IMR-90 (cell line): ENCODE results near the gene STAMBPL1. TPM values are rescaled to one million over a fixed set of nuclear protein-coding genes. Genes with fewer than 3 reads are reported as not detected.
A peak's percentile ranks its signal among the peaks of the same experiment; 100 is the strongest.

Experiments
- ATAC-seq: fragments of 200-7000 bp; cut with Tn5 transposase; 2 replicates; pipeline ENCODE4 v1.9.1; 2020; ENCODE audit warnings: low read depth, mild to moderate bottlenecking, moderate library complexity
- BruUV-seq: library from RNA; stranded (reverse); fragments of 400-500 nt; replicated peaks from 2 replicates; lab custom pipeline; 2021; lab: Mats Ljungman, UMichigan
- CTCF ChIA-PET: fragments of 300-600 bp; formaldehyde crosslinking; extraction: SDS; loops from one replicate; lab custom pipeline; 2021; ENCODE audit warnings: antibody characterized with exemption; lab: Yijun Ruan, JAX
- POLR2A ChIA-PET: fragments of 300-600 bp; sonication (Branson Sonifier 250); formaldehyde crosslinking; loops from one replicate; lab custom pipeline; 2022; ENCODE audit warnings: antibody characterized with exemption; ENCODE audit not compliant: unreplicated experiment; lab: Charles Lee
- DNase-seq: peaks from one replicate; pipeline ENCODE4 v3.0.0; 2013
- H2AFZ ChIP-seq: replicated peaks from 2 replicates; pipeline ENCODE3; 2013; ENCODE audit warnings: low read length, mild to moderate bottlenecking; ENCODE audit not compliant: poor library complexity
- H2AK5ac ChIP-seq: 2 replicates; pipeline ENCODE4 v1.6.1; 2013; ENCODE audit warnings: low read depth, low read length, inconsistent platforms
- H2AK9ac ChIP-seq: replicated peaks from 2 replicates; pipeline ENCODE3; 2013; ENCODE audit warnings: mild to moderate bottlenecking, low read depth, low read length, moderate library complexity; ENCODE audit not compliant: poor library complexity
- H2BK120ac ChIP-seq: 2 replicates; pipeline ENCODE4 v1.6.1; 2013; ENCODE audit warnings: low read depth, low read length, inconsistent platforms
- H2BK15ac ChIP-seq: 3 replicates; pipeline ENCODE4 v1.6.1; 2013; ENCODE audit warnings: low read depth, low read length, inconsistent platforms
- H2BK20ac ChIP-seq: 2 replicates; pipeline ENCODE4 v1.6.1; 2013; ENCODE audit warnings: low read depth, mild to moderate bottlenecking, inconsistent platforms, low read length, moderate library complexity
- H2BK5ac ChIP-seq: 2 replicates; pipeline ENCODE4 v1.6.1; 2013; ENCODE audit warnings: mild to moderate bottlenecking, low read depth, low read length, inconsistent platforms; ENCODE audit not compliant: poor library complexity, severe bottlenecking
- H3K14ac ChIP-seq: replicated peaks from 2 replicates; pipeline ENCODE4 v1.6.1; 2013; ENCODE audit warnings: low read depth, low read length, inconsistent platforms
- H3K18ac ChIP-seq: 2 replicates; pipeline ENCODE4 v1.6.1; 2013; ENCODE audit warnings: low read depth, low read length, control low read depth
- H3K23ac ChIP-seq: 2 replicates; pipeline ENCODE4 v1.6.1; 2013; ENCODE audit warnings: low read depth, low read length, inconsistent platforms
- H3K27ac ChIP-seq: 2 replicates; pipeline ENCODE4 v1.5.1; 2013; ENCODE audit warnings: mild to moderate bottlenecking, control low read depth, low read length; ENCODE audit not compliant: insufficient read depth
- H3K27me3 ChIP-seq: 2 replicates; pipeline ENCODE4 v1.6.1; 2013; ENCODE audit warnings: low read length; ENCODE audit not compliant: control insufficient read depth, insufficient read depth
- H3K36me3 ChIP-seq: 2 replicates; pipeline ENCODE4 v1.6.1; 2013; ENCODE audit warnings: low read length, mixed read lengths; ENCODE audit not compliant: control insufficient read depth, insufficient read depth
- H3K4ac ChIP-seq: 2 replicates; pipeline ENCODE4 v1.6.1; 2013; ENCODE audit warnings: low read depth, low read length, inconsistent platforms
- H3K4me1 ChIP-seq: 2 replicates; pipeline ENCODE4 v1.6.1; 2013; ENCODE audit warnings: low read length, mixed read lengths; ENCODE audit not compliant: control insufficient read depth, insufficient read depth
- H3K4me2 ChIP-seq: 2 replicates; pipeline ENCODE4 v1.6.1; 2013; ENCODE audit warnings: low read depth, mild to moderate bottlenecking, control low read depth, low read length, moderate library complexity
- H3K4me3 ChIP-seq: 2 replicates; pipeline ENCODE4 v1.5.1; 2013; ENCODE audit warnings: low read depth, mild to moderate bottlenecking, control low read depth, low read length, moderate library complexity; ENCODE audit not compliant: insufficient read depth
- H3K56ac ChIP-seq: 2 replicates; pipeline ENCODE4 v1.6.1; 2013; ENCODE audit warnings: low read length, inconsistent platforms; ENCODE audit not compliant: insufficient read depth; ENCODE audit errors: extremely low read depth
- H3K79me1 ChIP-seq, 2 experiments: 2 replicates each; pipeline ENCODE4 v1.6.1; 2013; ENCODE audit warnings: low read length in 2 of 2, inconsistent platforms in 1 of 2, low read depth in 1 of 2
- H3K9ac ChIP-seq: 2 replicates; pipeline ENCODE4 v1.6.1; 2013; ENCODE audit warnings: low read depth, low read length, control low read depth
- H3K9me1 ChIP-seq: 2 replicates; pipeline ENCODE4 v1.6.1; 2013; ENCODE audit warnings: low read length, inconsistent platforms; ENCODE audit not compliant: insufficient read depth
- H3K9me3 ChIP-seq: 2 replicates; pipeline ENCODE4 v1.6.1; 2013; ENCODE audit warnings: low read length; ENCODE audit not compliant: control insufficient read depth, insufficient read depth
- H4K20me1 ChIP-seq: 2 replicates; pipeline ENCODE4 v1.6.1; 2013; ENCODE audit warnings: low read length, inconsistent platforms; ENCODE audit not compliant: insufficient read depth
- H4K5ac ChIP-seq: 2 replicates; pipeline ENCODE4 v1.6.1; 2013; ENCODE audit warnings: mild to moderate bottlenecking, low read depth, low read length, control low read depth
- H4K8ac ChIP-seq, 2 experiments: 2 replicates each; pipeline ENCODE4 v1.6.1; 2013; ENCODE audit warnings: low read depth in 2 of 2, low read length in 2 of 2, control low read depth in 1 of 2, inconsistent platforms in 1 of 2
- H4K91ac ChIP-seq: 2 replicates; pipeline ENCODE4 v1.6.1; 2013; ENCODE audit warnings: low read depth, low read length, inconsistent platforms; ENCODE audit not compliant: insufficient read depth
- BHLHE40 ChIP-seq: fragments of 150-350 bp; IDR thresholded peaks from 2 replicates; pipeline ENCODE4 v1.6.1; 2016; ENCODE audit warnings: mild to moderate bottlenecking, low read depth, low read length
- CEBPB ChIP-seq: IDR thresholded peaks from 2 replicates; pipeline ENCODE4 v1.6.1; 2012; ENCODE audit warnings: low read depth, low read length, improper control_type of control experiment
- CHD1 ChIP-seq: IDR thresholded peaks from 2 replicates; pipeline ENCODE4 v1.6.1; 2012; ENCODE audit warnings: low read depth, low read length, improper control_type of control experiment
- MAFK ChIP-seq: IDR thresholded peaks from 2 replicates; pipeline ENCODE4 v1.6.1; 2012; ENCODE audit warnings: low read depth, low read length, improper control_type of control experiment
- POLR2A ChIP-seq: IDR thresholded peaks from 2 replicates; pipeline ENCODE4 v1.6.1; 2012; ENCODE audit warnings: mild to moderate bottlenecking, low read depth, low read length
- WGBS, 2 experiments: methylation state at CpG; one replicate each; pipeline versions ENCODE4 v1.1.5 to v1.1.7; 2013; ENCODE audit warnings: missing lambda C conversion rate in 2 of 2; ENCODE audit not compliant: insufficient read length in 1 of 2; ENCODE audit errors: extremely low coverage in 2 of 2; 5-methylcytosine and 5-hydroxymethylcytosine counted together
- dilution Hi-C: fragments of 300-500 bp; cut with HindIII; formaldehyde crosslinking; loops from one replicate; pipeline ENCODE4 v1.14.3; 2018; ENCODE audit warnings: low sequenced_read_pairs; ENCODE audit not compliant: unreplicated experiment
- in situ Hi-C: fragments of 300-500 bp; cut with MboI; formaldehyde crosslinking; loops from 3 replicates; pipeline ENCODE4 v1.14.3; 2019; ENCODE audit warnings: low sequenced_read_pairs, inconsistent platforms, mixed read lengths
- intact Hi-C: fragments of 100-400 bp; cut with micrococcal nuclease; formaldehyde crosslinking; loops from 2 replicates; pipeline ENCODE4 v1.10.0; 2022
- polyA plus RNA-seq, 3 experiments: library from polyadenylated mRNA; depleted of rRNA; stranded (reverse); fragments of >200 nt; gene quantifications; 2 replicates each; pipeline ENCODE4 v1.2.3, GENCODE V29; 2012; ENCODE audit warnings: low replicate concordance in 1 of 3
- total RNA-seq: library from RNA; depleted of rRNA; stranded (reverse); fragments of >200 nt; gene quantifications from 2 replicates; pipeline ENCODE4 v1.2.3, GENCODE V29; 2012

The STAMBPL1 gene
- total and polyA plus RNA-seq, 2 of the 4 experiments (the other 2 are of a cell fraction): 26.8 to 28.1 TPM

GRCh38 chr10:88851706-88852105 lies 28.3 kb upstream of the STAMBPL1 start, which contains the start of gene ANKRD22:
Gene ANKRD22, minus strand, starts transcription at chr10:88851844. Its CDS starts 237 bp downstream, at chr10:88851607.
- CTCF ChIA-PET: interaction anchor here (0.6 kb wide), 1 partner anchor 906 kb away, joined by 3 read pairs; no protein-coding TSS in a partner anchor
- no peak within 1 kb of the TSS for H3K9ac ChIP-seq

More at GRCh38 chr10:88851706-88852105, 28.3 kb upstream of the STAMBPL1 start, which contains the start of gene ANKRD22:
- no peak within 1 kb of the TSS for H3K4me3 ChIP-seq
- H3K18ac ChIP-seq: no peak within 1 kb of the TSS
- no TSS peak for BruUV-seq
- no peaks in the 10 kb centered on the region for H3K36me3 ChIP-seq
- H3K4me1 ChIP-seq: peaks cover 7% of the 10 kb centered on the region
- no peak within 1 kb of the TSS for H3K4ac ChIP-seq
- no peaks in the 10 kb centered on the region for H3K9me3 ChIP-seq
- no peak within 1 kb of the TSS for H3K27ac ChIP-seq
- no peak within 1 kb of the TSS; the same call in 1 of the 2 replicates for H2BK20ac ChIP-seq
- peak; percentile 75 for DNase-seq
- H3K27me3 ChIP-seq: no peaks in the 10 kb centered on the region
- no peak within 1 kb of the TSS for H4K91ac ChIP-seq
- H3K23ac ChIP-seq: no peak within 1 kb of the TSS
- peaks cover 2% of the 10 kb centered on the region; the same call in 1 of the 2 replicates for H3K9me1 ChIP-seq
- H2BK120ac ChIP-seq: no peak within 1 kb of the TSS
- dilution Hi-C loops (no loop called here), in situ Hi-C loops (no loop called here), intact Hi-C loops (loop anchor here (5.0 kb wide), 1 partner anchor 446 kb away; no protein-coding TSS in a partner anchor)
- peak; percentile 70; the same call in 1 of the 2 replicates for ATAC-seq
- no peak within 1 kb of the TSS for H2AK5ac ChIP-seq
- H4K8ac ChIP-seq: peak within 1 kb of the TSS in 1 of 2 experiments; percentile 43; a peak in 1 of 4 replicates
- H2BK15ac ChIP-seq: no peak within 1 kb of the TSS; the same call in 2 of the 3 replicates
- H3K79me1 ChIP-seq: no peaks in the 10 kb centered on the region
- TF ChIP-seq MAFK (no peak), POLR2A (no peak), CHD1 (no peak), CEBPB (peak; percentile 78), BHLHE40 (no peak)
- no peak within 1 kb of the TSS for H2AK9ac ChIP-seq
- H4K5ac ChIP-seq: no peak within 1 kb of the TSS
- H2BK5ac ChIP-seq: no peak within 1 kb of the TSS
- WGBS, 2 experiments: no CpG with 5 or more reads among the region's 5 CpGs
- H4K20me1 ChIP-seq: no peaks in the 10 kb centered on the region
- no peak within 1 kb of the TSS for H3K56ac ChIP-seq
- H2AFZ ChIP-seq: peak within 1 kb of the TSS; percentile 48
- POLR2A ChIA-PET: no interaction called here
- H3K4me2 ChIP-seq: no peak within 1 kb of the TSS
- H3K14ac ChIP-seq: no peak within 1 kb of the TSS
